K562 (cell line): ENCODE data around the gene NKAPL. TPM values are rescaled to one million over a fixed set of nuclear protein-coding genes. Genes with fewer than 3 reads are reported as not detected.

Source experiments
- ATF6 ChIP-seq: sonication (generic); formaldehyde crosslinking; IDR thresholded peaks from 2 replicates; pipeline ENCODE4 v1.4.0; 2020; ENCODE audit warnings: mild to moderate bottlenecking, missing genetic modification reagents
- BRF2 ChIP-seq: IDR thresholded peaks from 3 replicates; pipeline ENCODE4 v1.6.1; 2011; ENCODE audit warnings: borderline replicate concordance, mild to moderate bottlenecking; ENCODE audit not compliant: insufficient read length, insufficient read depth
- CTCFL ChIP-seq: IDR thresholded peaks from 2 replicates; pipeline ENCODE4 v1.6.1; 2011; ENCODE audit warnings: borderline replicate concordance, low read depth, mild to moderate bottlenecking, moderate library complexity, low read length; ENCODE audit not compliant: insufficient read depth, poor library complexity, severe bottlenecking
- GMEB1 ChIP-seq: fragments of 250-450 bp; sonication (Bioruptor Pico); IDR thresholded peaks from 2 replicates; pipeline ENCODE4 v1.4.0; 2020; ENCODE audit warnings: mild to moderate bottlenecking
- IRF1 ChIP-seq: sonication (generic); formaldehyde crosslinking; IDR thresholded peaks from 2 replicates; pipeline ENCODE4 v1.8.0; 2022; ENCODE audit warnings: missing genetic modification reagents, mild to moderate bottlenecking, borderline replicate concordance
- KAT8 ChIP-seq: fragments of 450-650 bp; IDR thresholded peaks from 2 replicates; pipeline ENCODE4 v1.6.1; 2016; ENCODE audit warnings: low read depth, mild to moderate bottlenecking
- KLF1 ChIP-seq: fragments of 450-650 bp; IDR thresholded peaks from 2 replicates; pipeline ENCODE4 v1.6.1; 2016; ENCODE audit warnings: missing genetic modification characterization, missing compliant biosample characterization
- MCM2 ChIP-seq: fragments of 450-650 bp; IDR thresholded peaks from 2 replicates; pipeline ENCODE4 v1.6.1; 2017; ENCODE audit warnings: low read depth, mild to moderate bottlenecking
- PML ChIP-seq: IDR thresholded peaks from 2 replicates; pipeline ENCODE4 v1.6.1; 2012; ENCODE audit warnings: low read length, inconsistent platforms
- SMAD4 ChIP-seq: fragments of 250-450 bp; sonication (Bioruptor Pico); conservative IDR thresholded peaks from 2 replicates; pipeline ENCODE4 v1.8.0; 2021; ENCODE audit warnings: inconsistent platforms, mild to moderate bottlenecking, moderate library complexity
- SRSF9 ChIP-seq: fragments of 200-400 bp; formaldehyde crosslinking; IDR thresholded peaks from 2 replicates; pipeline ENCODE4 v1.6.1; 2017; ENCODE audit warnings: low read depth, low read length, borderline replicate concordance
- U2AF2 ChIP-seq: fragments of 200-400 bp; formaldehyde crosslinking; optimal IDR thresholded peaks from 2 replicates; pipeline ENCODE3; 2017; ENCODE audit warnings: low read depth, mild to moderate bottlenecking, low read length
- VEZF1 ChIP-seq: fragments of 200-800 bp; sonication (Bioruptor generic); IDR thresholded peaks from 2 replicates; pipeline ENCODE4 v1.6.1; 2017; ENCODE audit warnings: missing genetic modification characterization, missing compliant biosample characterization
- XRCC5 ChIP-seq: fragments of 200-400 bp; formaldehyde crosslinking; IDR thresholded peaks from 2 replicates; pipeline ENCODE4 v1.6.1; 2017; ENCODE audit warnings: low read depth, mild to moderate bottlenecking, low read length
- polyA plus RNA-seq, 8 experiments: library from polyadenylated mRNA; depleted of rRNA in 4 of 8; stranded (reverse) in 5 of 8; unstranded in 3 of 8; fragments of >200 nt; fragmentation: Nextera tagmentation in 2 of 8; fragmentation: Illumina TruSeq in 1 of 8; extraction: Ambion mirVana in 2 of 8; extraction: Trizol in 1 of 8; gene quantifications; 2 replicates each; pipeline versions ENCODE4 v1.2.1 to v1.2.3, GENCODE V29; 2011 to 2014; ENCODE audit warnings: inconsistent platforms in 1 of 8, missing spikeins in 1 of 8
- total RNA-seq, 7 experiments: library from RNA; depleted of rRNA in 6 of 7; stranded (reverse); fragments of >200 nt in 6 of 7; fragmentation: Illumina TruSeq in 2 of 7; extraction: Trizol in 2 of 7; gene quantifications; 2 replicates each; pipeline versions ENCODE4 v1.2.1 to v1.2.3, GENCODE V29; 2011 to 2021; ENCODE audit warnings: low replicate concordance in 1 of 7

Gene NKAPL
- total and polyA plus RNA-seq, 9 of the 15 experiments (the other 6 are each of a cell fraction or from before 2014, with no cell fraction given), result not detected

- TF ChIP-seq VEZF1 (peak; percentile 57; the same call in 1 of the 2 replicates), CTCFL (no peak), PML (peak; percentile 56; the same call in 1 of the 2 replicates), IRF1 (CRISPR knock-in tag) (no peak), SRSF9 (no peak), KLF1 (no peak), XRCC5 (peak; percentile 76; the same call in 1 of the 2 replicates), GMEB1 (peak; percentile 48; the same call in 1 of the 2 replicates), U2AF2 (no peak), MCM2 (no peak), BRF2 (no peak), ATF6 (CRISPR knock-in tag) (0 out of 2 replicates have a peak, but pooled peaks have one; percentile 82), KAT8 (no peak), SMAD4 (CRISPR knock-in tag) (peak; percentile 79; the same call in 1 of the 2 replicates)
Observed at GRCh38 chr6:28266962-28267694, 8.0 kb downstream of the NKAPL start, which contains the start of gene ZSCAN26 (continued).
